SK-N-SH (cell line): ENCODE data around the gene CCDC38. TPM values are rescaled to one million over a fixed set of nuclear protein-coding genes. Genes with fewer than 3 reads are reported as not detected.
A peak's percentile ranks its signal among the peaks of the same experiment; 100 is the strongest.

Experiments used
- CTCF ChIA-PET: fragments of 300-600, 350-600 bp; formaldehyde crosslinking; extraction: SDS; loops from one replicate; lab custom pipeline; 2021; lab: Yijun Ruan, JAX
- POLR2A ChIA-PET: fragments of 350-600 bp; sonication (Branson Sonifier 250); formaldehyde crosslinking; extraction: SDS; loops from one replicate; lab custom pipeline; 2020; ENCODE audit warnings: antibody characterized with exemption, inconsistent platforms; lab: Yijun Ruan, JAX
- DNase-seq: peaks from one replicate; pipeline ENCODE4 v3.0.0; 2012
- H2AFZ ChIP-seq: fragments of 200-600 bp; sonication (generic); 2 replicates; pipeline ENCODE4 v1.8.1; 2016; ENCODE audit warnings: antibody characterized with exemption, mild to moderate bottlenecking, low read depth
- H3F3A ChIP-seq: fragments of 200-600 bp; sonication (generic); replicated peaks from 2 replicates; pipeline ENCODE3; 2016; ENCODE audit warnings: antibody characterized with exemption, mild to moderate bottlenecking; ENCODE audit not compliant: insufficient read depth
- H3K27ac ChIP-seq, 2 experiments: fragments of 200-500 bp in 1 of 2; fragments of 200-600 bp in 1 of 2; sonication (Bioruptor generic) in 1 of 2; sonication (generic), shearing (Covaris generic) in 1 of 2; 2 replicates each; pipeline versions ENCODE4 v1.5.1 to v1.6.1; 2014 to 2016; ENCODE audit warnings: low read depth in 2 of 2, inconsistent platforms in 1 of 2, low read length in 1 of 2, mild to moderate bottlenecking in 1 of 2, mixed read lengths in 1 of 2
- H3K27me3 ChIP-seq: fragments of 200-600 bp; sonication (generic), shearing (Covaris generic); 2 replicates; pipeline ENCODE4 v1.6.1; 2016; ENCODE audit warnings: mixed run types; ENCODE audit not compliant: insufficient read depth
- H3K36me3 ChIP-seq, 2 experiments: fragments of 200-500 bp in 1 of 2; fragments of 200-600 bp in 1 of 2; sonication (Bioruptor generic) in 1 of 2; sonication (generic) in 1 of 2; replicated peaks in 1 of 2; 2 replicates each; pipeline versions ENCODE3 to v1.5.1; 2014 to 2016; ENCODE audit warnings: low read length in 1 of 2, mild to moderate bottlenecking in 1 of 2; ENCODE audit not compliant: insufficient read depth in 2 of 2, control insufficient read depth in 1 of 2
- H3K4me1 ChIP-seq, 2 experiments: fragments of 200-500 bp in 1 of 2; fragments of 200-600 bp in 1 of 2; sonication (Bioruptor generic) in 1 of 2; sonication (generic), shearing (Covaris generic) in 1 of 2; 2 replicates each; pipeline versions ENCODE4 v1.5.1 to v1.6.1; 2014 to 2016; ENCODE audit warnings: low read depth in 1 of 2, low read length in 1 of 2, mixed run types in 1 of 2; ENCODE audit not compliant: insufficient read depth in 2 of 2, control insufficient read depth in 1 of 2
- H3K4me2 ChIP-seq: fragments of 200-600 bp; sonication (generic), shearing (Covaris generic); 2 replicates; pipeline ENCODE4 v1.6.1; 2017; ENCODE audit warnings: mixed run types
- H3K4me3 ChIP-seq, 2 experiments: fragments of 200-500 bp in 1 of 2; fragments of 200-600 bp in 1 of 2; sonication (Bioruptor generic) in 1 of 2; sonication (generic), shearing (Covaris generic) in 1 of 2; 2 replicates each; pipeline versions ENCODE4 v1.5.1 to v1.8.1; 2014 to 2016; ENCODE audit warnings: low read depth in 2 of 2, inconsistent platforms in 1 of 2, low read length in 1 of 2, mild to moderate bottlenecking in 1 of 2, mixed read lengths in 1 of 2, moderate library complexity in 1 of 2
- H3K79me2 ChIP-seq: fragments of 200-600 bp; sonication (generic); 2 replicates; pipeline ENCODE4 v1.8.1; 2017; ENCODE audit warnings: mild to moderate bottlenecking; ENCODE audit not compliant: insufficient read depth
- H3K9ac ChIP-seq: fragments of 200-600 bp; sonication (generic); 2 replicates; pipeline ENCODE4 v1.6.1; 2017; ENCODE audit warnings: mixed run types
- H3K9me2 ChIP-seq: fragments of 200-600 bp; sonication (generic); 2 replicates; pipeline ENCODE4 v1.6.1; 2017; ENCODE audit warnings: mixed run types
- H3K9me3 ChIP-seq: fragments of 200-600 bp; sonication (generic); 2 replicates; pipeline ENCODE4 v1.6.1; 2017; ENCODE audit warnings: mixed run types, mild to moderate bottlenecking, moderate library complexity
- H4K20me1 ChIP-seq: fragments of 200-600 bp; sonication (generic); 2 replicates; pipeline ENCODE4 v1.6.1; 2017; ENCODE audit warnings: mild to moderate bottlenecking, mixed run types; ENCODE audit not compliant: insufficient read depth
- CTCF ChIP-seq: fragments of 200-600 bp; sonication (generic); IDR thresholded peaks from 2 replicates; pipeline ENCODE4 v1.6.1; 2017; ENCODE audit warnings: antibody characterized with exemption, mild to moderate bottlenecking, moderate library complexity
- EZH2phosphoT487 ChIP-seq: fragments of 200-600 bp; sonication (generic); IDR thresholded peaks from 2 replicates; pipeline ENCODE4 v1.6.1; 2017; ENCODE audit warnings: low read depth, mixed run types, mild to moderate bottlenecking, antibody characterized with exemption, moderate library complexity, borderline replicate concordance
- GATA2 ChIP-seq: sonication (generic); formaldehyde crosslinking; IDR thresholded peaks from 2 replicates; pipeline ENCODE4 v1.5.0; 2020; ENCODE audit warnings: mild to moderate bottlenecking, missing genetic modification reagents
- MXI1 ChIP-seq: IDR thresholded peaks from 2 replicates; pipeline ENCODE4 v1.6.1; 2012; ENCODE audit warnings: mild to moderate bottlenecking, low read depth, low read length, improper control_type of control experiment
- NFIC ChIP-seq: IDR thresholded peaks from 2 replicates; pipeline ENCODE4 v1.4.0; 2012; ENCODE audit warnings: borderline replicate concordance
- NRF1 ChIP-seq: IDR thresholded peaks from 2 replicates; pipeline ENCODE4 v1.6.1; 2012; ENCODE audit warnings: low read depth, mild to moderate bottlenecking, low read length
- PBX3 ChIP-seq: IDR thresholded peaks from 2 replicates; pipeline ENCODE4; 2012
- RAD21 ChIP-seq: IDR thresholded peaks from 2 replicates; pipeline ENCODE4 v1.6.1; 2012; ENCODE audit warnings: mild to moderate bottlenecking, low read length
- RCOR1 ChIP-seq: fragments of 150-350 bp; IDR thresholded peaks from 2 replicates; pipeline ENCODE4 v1.6.1; 2017; ENCODE audit warnings: antibody characterized with exemption, low read length
- RFX5 ChIP-seq: IDR thresholded peaks from 2 replicates; pipeline ENCODE4 v1.6.1; 2012; ENCODE audit warnings: mild to moderate bottlenecking, improper control_type of control experiment, low read length
- SIN3A ChIP-seq: IDR thresholded peaks from 2 replicates; pipeline ENCODE4 v1.6.1; 2012; ENCODE audit warnings: low read depth, mild to moderate bottlenecking, low read length, moderate library complexity, borderline replicate concordance
- SMC3 ChIP-seq: IDR thresholded peaks from 2 replicates; pipeline ENCODE4 v1.6.1; 2012; ENCODE audit warnings: low read depth, low read length, improper control_type of control experiment
- TAF1 ChIP-seq: IDR thresholded peaks from 2 replicates; pipeline ENCODE4 v1.6.1; 2012; ENCODE audit warnings: low read depth, mild to moderate bottlenecking, low read length, moderate library complexity, borderline replicate concordance
- USF1 ChIP-seq: IDR thresholded peaks from 2 replicates; pipeline ENCODE4 v1.4.0; 2012; ENCODE audit warnings: low read depth, borderline replicate concordance
- WGBS: methylation state at CpG from one replicate; pipeline ENCODE4 v1.1.6; 2017; ENCODE audit warnings: low lambda C conversion rate; 5-methylcytosine and 5-hydroxymethylcytosine counted together
- polyA plus RNA-seq, 3 experiments: library from polyadenylated mRNA; depleted of rRNA; stranded (reverse); fragments of >200 nt; gene quantifications; 2 replicates each; pipeline ENCODE4 v1.2.3, GENCODE V29; 2012

CCDC38 gene
- polyA plus RNA-seq, 1 of the 3 experiments (the other 2 are of a cell fraction): not detected

- Histone ChIP-seq H3K36me3 (no peaks in the 10 kb centered on the region), H3F3A (no peaks in the 10 kb centered on the region), H3K27me3 (no peaks in the 10 kb centered on the region), H3K9me2 (no peaks in the 10 kb centered on the region), H3K9me3 (no peaks in the 10 kb centered on the region), H3K4me1 (peaks cover 0 to 7% of the 10 kb centered on the region in 2 experiments; a peak in 2 of 4 replicates), H3K4me3 (no peak overlapping the region), H4K20me1 (no peaks in the 10 kb centered on the region), H3K79me2 (no peaks in the 10 kb centered on the region), H3K9ac (no peak overlapping the region), H3K4me2 (no peak overlapping the region), H2AFZ (no peak overlapping the region), H3K27ac (no peak overlapping the region)
- DNase-seq: no peak
- WGBS: 84% methylated on average over 10 of the region's 10 CpGs
- TF ChIP-seq SIN3A (no peak), RCOR1 (no peak), NFIC (no peak)
- ChIA-PET CTCF (interaction anchor here (0.8 to 5.9 kb wide), 8 partner anchors 10 to 369 kb away, joined by 3 to 41 read pairs (median 9); no protein-coding TSS in a partner anchor), POLR2A (interaction anchor here (1.0 to 2.1 kb wide), 4 partner anchors 9 to 91 kb away, joined by 3 to 7 read pairs (median 6); partner anchors contain the start of gene LTA4H)
Observed at GRCh38 chr12:95944108-95944704, 1.8 kb upstream of the CCDC38 start.

GRCh38 chr12:95943330-95943842, 972 bp upstream of the CCDC38 start, which contains the start of gene AMDHD1:
AMDHD1 (plus strand) TSS chr12:95943331; CDS start chr12:95943399, 68 bp downstream.
- 0% methylated on average over 9 of the region's 38 CpGs for WGBS
- H3K27ac ChIP-seq: peak within 1 kb of the TSS in 1 of 2 experiments; percentile 97; a peak in 2 of 4 replicates
- no peaks in the 10 kb centered on the region for H3K79me2 ChIP-seq
- POLR2A ChIA-PET: interaction anchor here (0.5 to 2.2 kb wide), 10 partner anchors 8 to 123 kb away, joined by 3 to 11 read pairs (median 4); partner anchors contain the start of gene LTA4H
- peak within 1 kb of the TSS; percentile 69 to 76 for H3K4me3 ChIP-seq
- H3K27me3 ChIP-seq: no peaks in the 10 kb centered on the region
- H4K20me1 ChIP-seq: no peaks in the 10 kb centered on the region
- DNase-seq: peak; percentile 85
- no peaks in the 10 kb centered on the region for H3K9me2 ChIP-seq
- no peaks in the 10 kb centered on the region for H3F3A ChIP-seq
- H3K9me3 ChIP-seq: no peaks in the 10 kb centered on the region
- no peak for TF ChIP-seq RFX5
- TF ChIP-seq USF1: no peak
- TF ChIP-seq TAF1: no peak
- TF ChIP-seq EZH2phosphoT487: no peak
- TF ChIP-seq PBX3: no peak
- TF ChIP-seq CTCF: peak; percentile 28; the same call in 1 of the 2 replicates
- peak; percentile 4; the same call in 1 of the 2 replicates for TF ChIP-seq SMC3
- peak; percentile 52 for TF ChIP-seq NRF1
- no peak for TF ChIP-seq MXI1
- peak; percentile 4; the same call in 1 of the 2 replicates for TF ChIP-seq GATA2 (CRISPR knock-in tag)
- TF ChIP-seq RAD21: no peak
- TF ChIP-seq, all 33 proteins: peak for 4
- Histone ChIP-seq H3K36me3 (no peaks in the 10 kb centered on the region), H2AFZ (peak within 1 kb of the TSS; percentile 89), H3K4me1 (peaks cover 0 to 7% of the 10 kb centered on the region in 2 experiments; a peak in 2 of 4 replicates), H3K4me2 (peak within 1 kb of the TSS; percentile 96), H3K9ac (peak within 1 kb of the TSS; percentile 63)
- CTCF ChIA-PET: interaction anchor here (0.8 to 5.9 kb wide), 10 partner anchors 11 to 368 kb away, joined by 3 to 41 read pairs (median 6); no protein-coding TSS in a partner anchor
